ENCODE measurements around the gene QPRT. TPM values are rescaled to one million over a fixed set of nuclear protein-coding genes. Genes with fewer than 3 reads are reported as not detected.
"Not testable (repeated sequence)": the region's sequence is repeated elsewhere in the genome, so short reads cannot be mapped to it uniquely, and the experiment has no call there.

Gene QPRT
- total and polyA plus RNA-seq, 4 donors = 15.8 to 52.0 (median 39.8) TPM

DNA sequence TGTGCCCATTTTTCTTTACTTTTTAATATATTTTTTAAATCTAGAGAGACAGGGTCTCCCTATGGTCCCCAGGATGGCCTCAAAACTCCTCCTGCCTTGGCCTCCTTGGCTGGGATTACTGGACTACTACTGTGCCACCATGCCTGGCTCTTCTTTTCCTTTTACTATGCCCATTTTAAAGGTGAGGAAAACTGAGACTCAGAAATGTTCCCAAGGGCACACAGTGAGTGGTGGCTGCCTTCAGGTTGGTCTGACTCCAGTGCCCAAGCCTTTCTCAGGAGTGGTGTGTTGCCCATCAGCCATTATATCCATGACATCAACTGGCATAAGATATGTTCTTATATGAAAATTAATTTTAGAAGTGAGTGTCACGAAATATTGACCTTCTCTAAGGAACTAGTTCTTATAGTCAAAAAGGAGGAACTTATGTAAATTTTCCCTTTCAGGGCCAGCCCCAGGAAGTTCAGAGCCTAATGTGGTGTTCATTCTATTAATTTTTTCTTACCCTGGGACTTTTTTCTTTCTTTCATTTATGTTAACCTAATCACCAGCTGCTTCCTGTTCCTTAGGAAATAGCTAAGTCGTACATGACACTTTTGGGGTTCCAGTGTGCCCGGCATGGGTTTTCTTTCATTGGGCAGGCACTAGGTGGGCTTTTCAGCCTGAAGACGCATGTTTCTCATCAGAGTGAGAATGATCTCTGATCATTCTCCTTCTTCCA, 33.8 kb upstream of the QPRT start:
- Histone ChIP-seq H3K9me3 (ENCODE audit: control insufficient read depth, insufficient read depth, low read length) (no peaks in the 10 kb centered on the region), H3K27ac (ENCODE audit: low read depth, low read length) (no peak overlapping the region), H3K27me3 (ENCODE audit: control insufficient read depth, insufficient read depth, low read length) (no peaks in the 10 kb centered on the region), H3K36me3 (ENCODE audit: control insufficient read depth, insufficient read depth, low read length) (no peaks in the 10 kb centered on the region), H3K4me3 (ENCODE audit: low read depth, low read length) (no peak overlapping the region), H3K4me1 (ENCODE audit: control insufficient read depth, insufficient read depth, low read length) (no peaks in the 10 kb centered on the region)
- no peak for DNase-seq (ENCODE audit: low read depth in 4 of 6, low spot score in 6 of 6)
- 92% methylated on average over 2 of the region's 4 CpGs for WGBS (ENCODE audit: insufficient coverage)

DNA sequence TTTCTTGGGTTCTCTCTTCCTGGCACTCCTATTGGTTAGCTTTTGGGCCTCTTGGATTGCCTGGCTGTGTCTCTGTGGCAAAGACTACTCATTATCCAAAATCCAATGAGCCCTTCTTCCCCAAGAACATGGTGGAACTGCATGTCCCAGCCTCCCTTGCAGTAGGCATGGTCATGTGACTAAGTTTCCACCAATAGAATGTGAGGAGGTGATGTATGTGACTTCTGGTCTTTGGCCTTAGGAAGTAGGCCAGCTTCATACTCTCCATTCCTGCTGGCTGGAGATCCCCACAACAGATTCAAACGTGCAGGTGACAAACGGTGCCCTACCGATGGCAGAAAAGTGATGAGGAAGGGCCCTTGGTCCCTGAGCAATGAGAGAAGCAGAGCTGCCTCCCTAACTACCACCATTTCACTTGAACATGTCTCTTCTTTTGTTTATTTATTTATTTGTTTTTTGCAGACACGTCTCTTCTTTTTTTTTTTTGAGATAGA, 33.2 kb upstream of the QPRT start:
- Histone ChIP-seq H3K9me3 (ENCODE audit: control insufficient read depth, insufficient read depth, low read length) (no peaks in the 10 kb centered on the region), H3K4me1 (ENCODE audit: control insufficient read depth, insufficient read depth, low read length) (no peaks in the 10 kb centered on the region), H3K27ac (ENCODE audit: low read depth, low read length) (no peak overlapping the region), H3K36me3 (ENCODE audit: control insufficient read depth, insufficient read depth, low read length) (no peaks in the 10 kb centered on the region), H3K4me3 (ENCODE audit: low read depth, low read length) (no peak overlapping the region), H3K27me3 (ENCODE audit: control insufficient read depth, insufficient read depth, low read length) (no peaks in the 10 kb centered on the region)
- peak in 2 of 6 donors; percentile 14 to 45 for DNase-seq (ENCODE audit: low read depth in 4 of 6, low spot score in 6 of 6)
- no CpG with 5 or more reads among the region's 4 CpGs for WGBS (ENCODE audit: insufficient coverage)

DNA sequence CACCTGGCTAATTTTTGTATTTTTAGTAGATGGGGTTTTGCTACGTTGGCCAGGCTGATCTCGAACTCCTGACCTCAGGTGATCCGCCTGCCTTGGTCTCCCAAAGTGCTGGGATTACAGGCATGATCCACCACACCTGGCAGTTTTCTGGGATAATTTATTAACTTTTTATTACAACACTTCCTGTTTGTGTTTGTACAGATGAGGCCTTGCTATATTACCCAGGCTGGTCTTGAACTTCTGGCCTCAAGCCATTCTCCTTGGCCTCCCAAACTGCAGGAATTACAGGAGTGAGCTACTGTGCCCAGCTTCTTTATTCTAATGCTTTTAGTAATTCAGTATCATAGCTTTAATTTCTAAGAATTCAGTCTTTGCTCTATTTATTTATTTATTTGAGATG, 32.0 kb upstream of the QPRT start:
- no peak overlapping the region for H3K4me3 ChIP-seq (ENCODE audit: low read depth, low read length)
- WGBS (ENCODE audit: insufficient coverage) = 100% methylated on average over 1 of the region's 3 CpGs
- H3K27ac ChIP-seq (ENCODE audit: low read depth, low read length) = no peak overlapping the region
- no peaks in the 10 kb centered on the region for H3K36me3 ChIP-seq (ENCODE audit: control insufficient read depth, insufficient read depth, low read length)
- no peaks in the 10 kb centered on the region for H3K27me3 ChIP-seq (ENCODE audit: control insufficient read depth, insufficient read depth, low read length)
- no peaks in the 10 kb centered on the region for H3K4me1 ChIP-seq (ENCODE audit: control insufficient read depth, insufficient read depth, low read length)
- no peaks in the 10 kb centered on the region for H3K9me3 ChIP-seq (ENCODE audit: control insufficient read depth, insufficient read depth, low read length)
- no peak for DNase-seq (ENCODE audit: low read depth in 4 of 6, low spot score in 6 of 6)

DNA sequence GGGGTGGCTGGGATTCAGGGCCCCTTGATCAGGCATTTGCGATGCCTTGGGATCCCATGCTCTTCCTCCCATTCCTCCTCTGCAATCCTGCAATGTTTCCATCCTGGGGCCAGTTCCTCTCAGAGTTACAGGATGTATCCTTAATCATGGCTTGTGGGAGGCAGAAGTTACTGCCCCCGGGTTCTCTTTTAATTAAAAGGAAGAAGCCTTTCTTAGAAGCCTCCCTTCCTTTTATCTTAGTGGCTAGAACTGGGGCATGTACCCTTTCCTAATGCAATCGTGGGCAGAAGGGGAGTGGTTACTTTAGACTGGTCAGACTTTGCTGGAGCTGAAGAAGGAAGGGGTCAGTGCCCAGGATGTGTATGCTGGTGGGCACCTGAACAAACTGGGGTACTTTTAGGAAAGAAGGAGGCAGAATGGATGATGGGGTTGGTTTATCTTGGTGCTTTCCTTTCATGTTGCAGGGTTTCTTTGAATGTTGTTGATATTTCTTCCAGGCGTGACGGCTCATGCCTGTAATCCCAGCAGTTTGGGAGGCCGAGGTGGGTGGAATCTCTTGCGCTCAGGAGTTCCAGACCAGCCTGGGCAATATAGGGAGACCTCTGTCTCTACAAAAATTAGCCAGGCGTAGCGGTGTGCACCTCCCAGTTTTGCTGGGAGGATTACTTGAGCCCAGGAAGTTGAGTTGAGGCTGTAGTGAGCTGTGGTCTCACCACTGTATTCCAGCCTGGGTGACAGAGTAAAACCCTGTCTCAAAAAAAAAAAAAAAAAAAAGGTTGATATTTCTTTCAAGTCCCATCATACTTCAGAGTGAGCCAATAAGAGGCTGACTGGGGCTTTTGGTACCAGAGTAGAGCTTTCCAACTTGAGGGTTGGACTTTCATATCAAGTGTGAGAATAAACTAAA, 29.1 kb upstream of the QPRT start:
- DNase-seq (ENCODE audit: low read depth in 4 of 6, low spot score in 6 of 6) = no peak
- no peaks in the 10 kb centered on the region for H3K9me3 ChIP-seq (ENCODE audit: control insufficient read depth, insufficient read depth, low read length)
- H3K4me1 ChIP-seq (ENCODE audit: control insufficient read depth, insufficient read depth, low read length) = no peaks in the 10 kb centered on the region
- H3K27me3 ChIP-seq (ENCODE audit: control insufficient read depth, insufficient read depth, low read length) = no peaks in the 10 kb centered on the region
- H3K4me3 ChIP-seq (ENCODE audit: low read depth, low read length) = no peak overlapping the region
- no peak overlapping the region for H3K27ac ChIP-seq (ENCODE audit: low read depth, low read length)
- H3K36me3 ChIP-seq (ENCODE audit: control insufficient read depth, insufficient read depth, low read length) = no peaks in the 10 kb centered on the region
- 72% methylated on average over 5 of the region's 9 CpGs for WGBS (ENCODE audit: insufficient coverage)

DNA sequence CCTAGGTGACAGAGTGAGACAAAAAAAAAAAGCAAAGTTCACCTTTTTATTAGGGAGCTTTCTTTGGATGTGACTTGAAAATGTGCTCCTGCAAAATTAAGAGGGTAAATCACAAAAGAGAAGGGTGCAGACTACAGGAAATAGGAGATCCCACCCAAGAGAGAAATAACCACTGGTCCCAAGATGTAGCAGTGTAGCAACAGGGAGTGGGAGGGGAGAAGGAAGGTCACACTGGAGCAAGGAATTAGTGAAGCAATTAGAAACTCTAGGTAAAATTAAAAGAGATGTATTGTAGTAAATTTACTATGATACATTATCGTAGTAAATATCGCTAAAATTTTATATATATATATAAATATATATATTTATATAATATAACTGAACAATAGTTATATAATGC, 28.2 kb upstream of the QPRT start:
- no peak for DNase-seq (ENCODE audit: low read depth in 4 of 6, low spot score in 6 of 6)
- Histone ChIP-seq H3K9me3 (ENCODE audit: control insufficient read depth, insufficient read depth, low read length) (no peaks in the 10 kb centered on the region), H3K27ac (ENCODE audit: low read depth, low read length) (no peak overlapping the region), H3K36me3 (ENCODE audit: control insufficient read depth, insufficient read depth, low read length) (no peaks in the 10 kb centered on the region), H3K4me1 (ENCODE audit: control insufficient read depth, insufficient read depth, low read length) (no peaks in the 10 kb centered on the region), H3K4me3 (ENCODE audit: low read depth, low read length) (no peak overlapping the region), H3K27me3 (ENCODE audit: control insufficient read depth, insufficient read depth, low read length) (no peaks in the 10 kb centered on the region)
- no CpG with 5 or more reads among the region's 2 CpGs for WGBS (ENCODE audit: insufficient coverage)

DNA sequence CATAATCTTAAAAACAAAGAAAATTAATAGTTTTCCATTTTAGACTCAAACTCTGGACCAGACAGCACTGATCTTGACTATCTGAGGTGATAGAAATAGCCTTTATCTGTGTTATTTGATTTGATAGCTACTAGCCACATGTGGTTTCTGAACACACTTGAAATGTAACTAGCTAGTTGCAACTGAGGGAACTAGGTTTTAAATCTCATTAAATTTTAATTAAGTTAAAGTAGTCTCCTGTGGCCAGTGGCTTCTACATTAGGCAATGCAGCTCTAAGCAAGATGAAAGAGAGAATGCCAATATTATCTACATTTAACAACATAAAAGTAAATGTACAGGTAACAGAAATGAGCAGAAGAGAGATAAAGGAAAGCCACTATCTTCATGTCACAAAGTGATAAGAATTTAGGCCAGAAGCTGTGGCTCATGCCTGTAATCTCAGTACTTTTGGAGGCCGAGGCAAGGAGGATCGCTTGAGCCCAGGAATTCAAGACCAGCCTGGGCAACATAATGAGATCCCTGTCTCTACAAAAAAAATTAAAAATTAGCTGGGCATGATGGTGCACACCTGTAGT, 27.1 kb upstream of the QPRT start:
- H3K27me3 ChIP-seq (ENCODE audit: control insufficient read depth, insufficient read depth, low read length) = no peaks in the 10 kb centered on the region
- no peaks in the 10 kb centered on the region for H3K36me3 ChIP-seq (ENCODE audit: control insufficient read depth, insufficient read depth, low read length)
- DNase-seq (ENCODE audit: low read depth in 4 of 6, low spot score in 6 of 6) = peak in 1 of 6 donors; percentile 92
- H3K9me3 ChIP-seq (ENCODE audit: control insufficient read depth, insufficient read depth, low read length) = no peaks in the 10 kb centered on the region
- 71% methylated on average over 2 of the region's 2 CpGs for WGBS (ENCODE audit: insufficient coverage)
- no peaks in the 10 kb centered on the region for H3K4me1 ChIP-seq (ENCODE audit: control insufficient read depth, insufficient read depth, low read length)
- H3K4me3 ChIP-seq (ENCODE audit: low read depth, low read length) = no peak overlapping the region
- H3K27ac ChIP-seq (ENCODE audit: low read depth, low read length) = no peak overlapping the region

- no peak overlapping the region for H3K27ac ChIP-seq (ENCODE audit: low read depth, low read length)
- DNase-seq (ENCODE audit: low read depth in 4 of 6, low spot score in 6 of 6) = no peak
- 78% methylated on average over 5 of the region's 12 CpGs for WGBS (ENCODE audit: insufficient coverage)
- H3K4me1 ChIP-seq (ENCODE audit: control insufficient read depth, insufficient read depth, low read length) = no peaks in the 10 kb centered on the region
- H3K36me3 ChIP-seq (ENCODE audit: control insufficient read depth, insufficient read depth, low read length) = no peaks in the 10 kb centered on the region
- H3K27me3 ChIP-seq (ENCODE audit: control insufficient read depth, insufficient read depth, low read length) = no peaks in the 10 kb centered on the region
- H3K4me3 ChIP-seq (ENCODE audit: low read depth, low read length) = no peak overlapping the region
- H3K9me3 ChIP-seq (ENCODE audit: control insufficient read depth, insufficient read depth, low read length) = no peaks in the 10 kb centered on the region
Measured at GRCh38 chr16:29653471-29653870, 25.5 kb upstream of the QPRT start.

- not testable (repeated sequence) for DNase-seq (ENCODE audit: low read depth in 4 of 6, low spot score in 6 of 6); H3K9me3 ChIP-seq (ENCODE audit: control insufficient read depth, insufficient read depth, low read length); H3K4me3 ChIP-seq (ENCODE audit: low read depth, low read length); H3K36me3 ChIP-seq (ENCODE audit: control insufficient read depth, insufficient read depth, low read length); H3K27ac ChIP-seq (ENCODE audit: low read depth, low read length); H3K4me1 ChIP-seq (ENCODE audit: control insufficient read depth, insufficient read depth, low read length); H3K27me3 ChIP-seq (ENCODE audit: control insufficient read depth, insufficient read depth, low read length)
- 76% methylated on average over 2 of the region's 7 CpGs for WGBS (ENCODE audit: insufficient coverage)
Measured at GRCh38 chr16:29653890-29654289, 25.1 kb upstream of the QPRT start.

DNA sequence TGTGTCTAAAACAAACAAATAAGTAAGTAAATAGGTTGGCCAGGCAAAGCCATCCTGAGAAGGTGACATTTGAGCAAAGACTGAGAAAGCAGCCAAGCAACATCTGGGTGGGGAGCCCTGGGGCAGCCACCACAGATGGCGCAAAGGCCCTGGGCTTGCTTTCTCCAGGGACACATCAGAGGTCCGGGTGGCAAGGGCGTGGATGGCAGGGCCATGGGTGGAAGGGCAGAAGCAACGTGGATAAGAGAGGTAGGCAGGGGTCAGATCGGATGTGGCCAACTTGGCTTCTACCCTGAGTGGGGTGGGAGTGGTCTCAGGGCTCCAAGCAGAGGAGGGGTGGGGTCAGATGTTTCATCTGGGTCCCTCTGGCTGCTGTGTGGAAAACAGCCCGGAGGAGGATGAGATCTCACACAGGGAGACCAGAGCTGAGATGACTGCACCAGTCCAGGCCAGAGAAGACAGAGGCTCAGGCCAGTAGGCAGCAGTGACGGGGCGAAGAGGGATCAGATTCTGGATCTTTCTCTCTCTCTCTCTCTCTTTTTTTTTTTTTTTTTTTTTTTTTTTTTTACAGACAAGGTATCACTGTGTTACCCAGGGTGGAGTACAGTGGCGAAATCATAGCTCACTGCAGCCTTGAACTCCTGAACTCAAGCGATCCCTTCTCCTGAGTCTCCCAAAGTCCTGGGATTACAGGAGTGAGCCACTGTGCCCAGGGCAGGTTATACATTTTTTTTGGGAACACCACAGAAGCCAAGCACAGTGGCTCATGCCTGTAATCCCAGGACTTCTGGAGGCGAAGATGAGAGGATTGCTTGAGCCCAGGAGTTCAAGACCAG, 22.1 kb upstream of the QPRT start:
- H3K27ac ChIP-seq (ENCODE audit: low read depth, low read length) = no peak overlapping the region
- WGBS (ENCODE audit: insufficient coverage) = 90% methylated on average over 7 of the region's 11 CpGs
- no peaks in the 10 kb centered on the region for H3K9me3 ChIP-seq (ENCODE audit: control insufficient read depth, insufficient read depth, low read length)
- no peak overlapping the region for H3K4me3 ChIP-seq (ENCODE audit: low read depth, low read length)
- H3K27me3 ChIP-seq (ENCODE audit: control insufficient read depth, insufficient read depth, low read length) = no peaks in the 10 kb centered on the region
- no peak for DNase-seq (ENCODE audit: low read depth in 4 of 6, low spot score in 6 of 6)
- no peaks in the 10 kb centered on the region for H3K36me3 ChIP-seq (ENCODE audit: control insufficient read depth, insufficient read depth, low read length)
- no peaks in the 10 kb centered on the region for H3K4me1 ChIP-seq (ENCODE audit: control insufficient read depth, insufficient read depth, low read length)
